Activated CD4-positive, CD25-positive, alpha-beta regulatory T cell treated with anti-CD3 and anti-CD28 coated beads, Interleukin-2, amount 50 U/mL, for 72 hours (primary cell): ENCODE results near the gene EIF2AK3.
"Not testable (repeated sequence)": the region's sequence is repeated elsewhere in the genome, so short reads cannot be mapped to it uniquely, and the experiment has no call there.

ENCODE experiments used
- DNase-seq: peaks from one replicate; pipeline ENCODE4 v3.0.0; 2021

The EIF2AK3 gene

GRCh38 chr2:88632569-88632968 is 5.3 kb upstream of the EIF2AK3 start:
- no peak for DNase-seq

GRCh38 chr2:88628571-88628939 is 1.3 kb upstream of the EIF2AK3 start:
- DNase-seq = no peak

GRCh38 chr2:88627856-88628570 is 749 bp upstream of the EIF2AK3 start:
- DNase-seq = peak; percentile 78

- peak; percentile 55 for DNase-seq
Measured at GRCh38 chr2:88626171-88627054, 851 bp downstream of the EIF2AK3 start.

- DNase-seq = no peak
Measured at GRCh38 chr2:88624477-88624876, 2.8 kb downstream of the EIF2AK3 start.

GRCh38 chr2:88623831-88624465 is 3.3 kb downstream of the EIF2AK3 start:
- not testable (repeated sequence) for DNase-seq

GRCh38 chr2:88622307-88622706 is 5.0 kb downstream of the EIF2AK3 start:
- no peak for DNase-seq

- no peak for DNase-seq
Measured at GRCh38 chr2:88621432-88621831, 5.8 kb downstream of the EIF2AK3 start.

- DNase-seq = no peak
Measured at GRCh38 chr2:88620015-88620414, 7.2 kb downstream of the EIF2AK3 start.

- no peak for DNase-seq
Measured at GRCh38 chr2:88615822-88616221, 11.4 kb downstream of the EIF2AK3 start.

- DNase-seq = no peak
Measured at GRCh38 chr2:88614497-88615157, 12.6 kb downstream of the EIF2AK3 start.

- DNase-seq = no peak
Measured at GRCh38 chr2:88613921-88614320, 13.3 kb downstream of the EIF2AK3 start.

- DNase-seq = no peak
Measured at GRCh38 chr2:88608184-88608583, 19.1 kb downstream of the EIF2AK3 start.

GRCh38 chr2:88607416-88607815 is 19.8 kb downstream of the EIF2AK3 start:
- no peak for DNase-seq

- DNase-seq = no peak
Measured at GRCh38 chr2:88606371-88607030, 20.8 kb downstream of the EIF2AK3 start.

GRCh38 chr2:88603146-88603545 is 24.1 kb downstream of the EIF2AK3 start:
- no peak for DNase-seq

- DNase-seq = no peak
Measured at GRCh38 chr2:88602022-88602421, 25.2 kb downstream of the EIF2AK3 start.

GRCh38 chr2:88601286-88601685 is 26.0 kb downstream of the EIF2AK3 start:
- DNase-seq = no peak

GRCh38 chr2:88600038-88600465 is 27.2 kb downstream of the EIF2AK3 start:
- peak; percentile 32 for DNase-seq

GRCh38 chr2:88599527-88599926 is 27.7 kb downstream of the EIF2AK3 start:
- no peak for DNase-seq

- no peak for DNase-seq
Measured at GRCh38 chr2:88597168-88597567, 30.1 kb downstream of the EIF2AK3 start.

- no peak for DNase-seq
Measured at GRCh38 chr2:88596141-88596830, 31.0 kb downstream of the EIF2AK3 start.
